Sciatic nerve (tissue), 2 donors: ENCODE data around the gene GMCL2. TPM values are rescaled to one million over a fixed set of nuclear protein-coding genes. Genes with fewer than 3 reads are reported as not detected.
A peak's percentile ranks its signal among the peaks of the same experiment; 100 is the strongest.
"Not testable (repeated sequence)": the region's sequence is repeated elsewhere in the genome, so short reads cannot be mapped to it uniquely, and the experiment has no call there.

Source experiments
- ATAC-seq: fragments of 200-7000 bp; cut with Tn5 transposase; one replicate; pipeline ENCODE4 v1.9.1; 2020; ENCODE audit warnings: mild to moderate bottlenecking, moderate library complexity
- DNase-seq: peaks from one replicate; pipeline ENCODE4 v3.0.0-alpha.2; 2020; ENCODE audit warnings: low spot score
- intact Hi-C: fragments of 100-400 bp; cut with DNase I; formaldehyde crosslinking; loops from one replicate; pipeline ENCODE4 v1.14.2; 2022
- total RNA-seq: library from RNA; stranded (reverse); fragmentation: NEBNext Ultra II Directional; extraction: Animal tissue kit (Norgen Biotek cat#: 25700); gene quantifications from one replicate; pipeline ENCODE4 v1.2.1, GENCODE V29; 2021
- donor health status: DM: no; HTN: no; CAD: no.
- donor health status: DM: no; HTN: no; CAD: no.

The GMCL2 gene
- not detected for total RNA-seq

DNA sequence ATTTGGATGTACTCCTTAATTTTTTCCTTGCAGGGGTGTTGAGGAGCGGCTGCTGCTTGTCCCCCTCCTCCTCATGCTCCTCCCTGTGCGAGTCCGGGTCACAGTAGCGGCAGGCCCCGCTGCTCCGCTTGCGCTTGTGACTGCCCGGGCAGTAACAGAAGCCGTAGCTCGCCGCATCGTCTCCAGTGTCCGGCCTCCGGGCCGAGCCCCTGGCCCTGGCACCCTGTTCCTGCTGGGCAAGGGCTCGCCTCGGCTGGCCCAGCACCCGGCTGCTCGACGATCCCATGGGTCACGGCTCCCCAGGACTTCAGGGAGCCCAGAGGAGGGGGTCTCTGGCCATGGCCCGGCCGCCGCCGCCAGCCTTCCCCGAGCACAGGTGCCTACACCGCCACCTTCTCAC is at the start of gene GMCL2:
Gene GMCL2 (minus strand): TSS at position 358 of the 400 bp plus-strand sequence. CDS start 72 bp downstream, at position 286.
- ATAC-seq: no peak
- intact Hi-C loops: no loop called here

GRCh38 chr5:178236679-178237078 is 49.5 kb upstream of the GMCL2 start:
- intact Hi-C loops: no loop called here
- ATAC-seq (peak; percentile 16), DNase-seq (no peak)

More for the DNA sequence above, at the start of gene GMCL2:
- DNase-seq: no peak

- intact Hi-C loops: no loop called here
- DNase-seq (no peak), ATAC-seq (no peak)
Measured at GRCh38 chr5:178236126-178236525, 49.0 kb upstream of the GMCL2 start.

DNA sequence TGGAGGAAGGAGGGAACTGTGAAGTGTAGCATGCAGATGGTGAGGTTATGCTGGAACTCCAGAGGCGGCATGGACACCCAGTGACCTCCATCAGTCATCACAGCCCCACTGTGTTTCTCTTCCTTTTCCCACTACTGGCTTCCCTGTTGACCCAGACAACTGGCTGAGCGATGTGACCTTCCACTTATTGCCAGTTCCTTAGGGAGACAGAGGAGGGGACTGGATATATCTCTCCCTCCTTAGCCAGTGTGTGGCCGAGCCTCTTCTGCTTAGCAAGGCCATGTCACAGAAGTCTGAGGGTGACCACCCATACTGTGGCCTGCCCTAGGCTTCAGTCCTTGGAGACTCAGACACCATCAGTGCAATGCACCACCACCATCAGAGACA is 48.4 kb upstream of the GMCL2 start:
- intact Hi-C loops: no loop called here
- no peak for ATAC-seq
- DNase-seq: no peak

DNA sequence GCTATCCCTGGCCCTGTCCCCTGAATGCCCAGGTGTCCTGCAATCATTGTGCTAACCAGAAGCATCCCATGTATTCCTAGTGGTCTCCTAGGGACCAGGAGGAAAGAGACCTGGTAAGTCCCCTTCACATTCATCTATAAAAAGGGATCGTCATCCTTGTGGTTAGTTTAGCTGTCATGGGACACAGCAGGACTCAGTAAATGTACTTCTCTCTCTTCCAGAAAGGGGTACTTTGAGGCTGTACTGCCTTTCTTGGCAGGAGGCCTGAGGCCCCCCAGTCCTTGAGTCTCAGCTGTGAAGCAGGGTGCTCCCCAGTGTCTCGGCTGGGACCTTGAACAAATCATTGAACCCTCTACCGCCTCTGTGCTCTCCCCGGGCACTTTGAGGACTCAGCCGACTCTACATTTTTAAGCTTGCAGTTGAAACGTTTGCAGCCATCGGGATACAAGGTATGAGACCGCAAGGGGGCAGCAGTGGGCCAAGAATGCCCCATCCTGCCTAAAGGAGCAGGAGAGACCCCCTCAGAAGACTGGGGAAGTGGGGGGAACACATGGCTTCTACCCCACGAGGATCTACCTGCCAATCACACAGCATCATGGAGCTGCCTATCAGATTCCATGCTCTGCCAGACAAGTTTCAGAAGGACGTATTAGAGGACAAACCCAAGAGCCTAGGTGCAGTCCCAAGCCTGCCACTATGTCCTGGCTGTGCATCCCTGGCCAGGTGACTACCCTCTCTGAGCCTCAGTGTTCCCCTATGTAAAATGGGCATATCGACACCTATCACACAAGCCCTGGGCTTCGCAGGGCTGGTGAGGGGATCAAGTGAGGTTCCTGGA is 47.8 kb upstream of the GMCL2 start:
- DNase-seq: peak; percentile 85
- intact Hi-C loops: no loop called here
- ATAC-seq: no peak

GRCh38 chr5:178234121-178234749 is 47.1 kb upstream of the GMCL2 start:
- no peak for DNase-seq
- intact Hi-C loops: no loop called here
- ATAC-seq: no peak

- intact Hi-C loops: no loop called here
- ATAC-seq: no peak
Measured at GRCh38 chr5:178232920-178233429, 45.8 kb upstream of the GMCL2 start.

GRCh38 chr5:178232124-178232919 is 45.2 kb upstream of the GMCL2 start, which contains the start of gene PHYKPL:
TSS of gene PHYKPL (minus strand) at chr5:178232802. CDS start at chr5:178232550, 252 bp downstream.
- intact Hi-C loops: no loop called here
- ATAC-seq (peak; percentile 71), DNase-seq (peak; percentile 81)

More at GRCh38 chr5:178232920-178233429, 45.8 kb upstream of the GMCL2 start:
- no peak for DNase-seq

DNA sequence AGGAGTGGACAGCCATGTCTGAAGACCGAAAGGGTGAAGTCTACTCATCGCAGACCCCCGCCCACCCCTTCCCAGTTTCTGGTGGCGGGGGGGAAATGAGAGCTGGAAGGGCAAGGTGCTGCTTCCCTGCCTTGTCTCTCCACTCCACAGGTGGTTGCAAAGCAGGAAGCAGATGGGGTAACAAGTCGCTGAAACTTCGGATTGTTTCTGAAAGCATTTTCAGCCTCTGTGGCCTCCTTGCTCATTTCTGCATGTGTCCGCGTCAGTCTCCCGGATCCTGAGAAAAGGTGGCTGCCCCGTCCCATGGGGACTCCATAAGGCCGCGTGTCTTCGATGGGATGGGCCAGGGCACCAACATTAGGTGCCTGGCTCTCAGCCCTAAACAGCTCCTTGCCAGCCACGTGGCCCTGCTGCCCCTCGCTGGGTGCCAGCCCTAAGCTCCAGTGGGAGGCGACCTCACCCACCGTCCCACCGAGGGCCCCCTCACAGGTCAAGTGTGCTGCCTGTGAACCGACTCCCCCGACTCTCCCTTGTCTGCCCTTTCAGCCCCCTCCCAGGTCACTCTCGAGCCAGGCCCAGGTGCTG is 44.5 kb upstream of the GMCL2 start:
- intact Hi-C loops: no loop called here
- no peak for DNase-seq
- peak; percentile 2 for ATAC-seq

- ATAC-seq: peak; percentile 43
- intact Hi-C loops: no loop called here
- DNase-seq: no peak
Measured at GRCh38 chr5:178230879-178231538, 43.8 kb upstream of the GMCL2 start.

DNA sequence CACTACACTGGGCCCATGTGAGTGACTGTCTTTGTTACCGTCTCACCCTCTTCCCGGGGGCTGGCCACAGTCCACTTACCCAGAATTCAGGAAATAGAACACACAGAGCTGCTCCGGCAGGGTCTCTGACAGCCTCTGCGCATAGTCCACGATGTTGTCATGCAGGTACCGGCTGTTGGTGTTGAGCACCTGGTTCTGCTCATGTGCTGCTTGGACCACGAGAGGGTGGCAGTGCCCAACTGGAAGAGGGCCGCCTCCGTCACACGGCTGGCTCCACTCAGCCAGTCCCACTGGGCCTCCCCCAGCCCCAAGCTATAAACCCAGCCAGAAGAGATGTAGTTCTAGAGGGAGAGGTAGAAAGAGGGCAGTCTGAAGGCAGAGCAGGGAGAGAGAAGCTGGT is 42.7 kb upstream of the GMCL2 start:
- DNase-seq (no peak), ATAC-seq (no peak)
- intact Hi-C loops: no loop called here

- DNase-seq, ATAC-seq, intact Hi-C loops: not testable (repeated sequence)
Measured at GRCh38 chr5:178229111-178229510, 41.9 kb upstream of the GMCL2 start.

GRCh38 chr5:178228609-178229008 is 41.4 kb upstream of the GMCL2 start:
- DNase-seq: no peak
- intact Hi-C loops: loop anchor here (1.0 kb wide), 1 partner anchor 35 kb away; no protein-coding TSS in a partner anchor
- ATAC-seq: no peak

DNA sequence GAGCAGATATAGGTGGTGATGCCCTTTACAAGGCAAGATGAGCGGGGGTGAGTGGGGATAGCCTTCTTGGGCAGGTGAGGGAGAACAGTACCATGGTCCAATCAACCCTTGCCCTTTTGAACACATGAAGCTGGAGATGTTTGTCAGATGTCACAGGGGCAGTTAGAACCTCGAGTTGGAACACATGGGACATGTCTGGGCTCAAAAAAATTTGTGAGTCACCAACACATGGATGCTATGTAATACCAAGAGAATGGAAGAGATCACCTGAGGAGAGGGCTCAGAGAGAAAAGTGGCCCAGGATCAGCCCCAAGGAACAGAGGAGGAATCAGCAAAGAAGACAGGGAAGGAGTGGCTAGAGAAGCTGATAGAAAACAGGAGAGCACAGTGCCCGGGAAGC is 40.8 kb upstream of the GMCL2 start:
- intact Hi-C loops: loop anchor here (1.0 kb wide), 1 partner anchor 35 kb away; no protein-coding TSS in a partner anchor
- no peak for ATAC-seq

DNA sequence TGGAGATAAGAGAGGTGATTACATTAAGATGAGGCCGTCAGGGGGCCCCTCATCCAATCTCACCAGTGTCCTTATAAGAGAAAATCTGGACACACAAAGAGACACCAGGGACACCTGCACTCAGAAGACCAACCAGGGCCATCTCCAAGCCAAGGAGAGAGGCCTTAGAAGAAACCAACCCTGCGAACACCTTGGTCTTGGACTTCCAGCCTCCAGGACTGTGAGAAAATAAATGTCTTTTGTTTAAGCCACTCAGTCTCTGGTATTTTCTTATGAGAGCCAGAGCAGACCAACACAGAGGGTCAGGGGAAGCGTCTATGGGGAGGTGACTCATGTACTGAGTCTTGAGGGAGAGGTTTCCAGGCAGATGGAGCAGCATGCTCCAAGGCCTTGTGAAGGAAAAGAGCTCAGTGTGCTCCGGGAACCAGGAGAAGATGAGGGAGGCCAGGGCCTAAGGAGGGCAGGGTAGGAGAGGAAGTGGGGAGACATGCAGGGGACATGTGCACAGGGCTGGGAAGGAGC is 40.0 kb upstream of the GMCL2 start:
- DNase-seq (no peak), ATAC-seq (no peak)
- intact Hi-C loops: no loop called here

More for the DNA sequence above, 40.8 kb upstream of the GMCL2 start:
- DNase-seq: no peak

DNA sequence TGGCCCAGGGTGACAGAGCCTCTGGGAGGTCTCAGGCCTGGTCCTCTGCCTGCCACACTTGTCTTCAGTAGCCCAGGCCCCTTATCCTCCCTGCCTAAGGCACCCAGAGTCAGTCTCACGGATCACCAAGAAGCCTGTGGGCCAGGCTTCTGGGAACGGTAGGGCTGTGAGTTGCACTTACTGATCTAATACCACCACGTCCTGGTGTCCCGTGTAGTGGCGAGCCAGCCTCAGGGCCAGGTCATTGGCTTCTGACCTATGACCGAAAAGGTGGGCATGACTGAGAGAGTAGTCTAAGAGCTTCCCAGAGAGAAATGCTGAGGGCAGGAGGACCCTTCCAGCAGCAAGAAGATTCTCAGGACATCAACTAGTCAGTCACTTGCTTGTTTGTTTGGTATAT is 38.0 kb upstream of the GMCL2 start:
- no peak for DNase-seq
- intact Hi-C loops: no loop called here
- ATAC-seq: no peak

DNA sequence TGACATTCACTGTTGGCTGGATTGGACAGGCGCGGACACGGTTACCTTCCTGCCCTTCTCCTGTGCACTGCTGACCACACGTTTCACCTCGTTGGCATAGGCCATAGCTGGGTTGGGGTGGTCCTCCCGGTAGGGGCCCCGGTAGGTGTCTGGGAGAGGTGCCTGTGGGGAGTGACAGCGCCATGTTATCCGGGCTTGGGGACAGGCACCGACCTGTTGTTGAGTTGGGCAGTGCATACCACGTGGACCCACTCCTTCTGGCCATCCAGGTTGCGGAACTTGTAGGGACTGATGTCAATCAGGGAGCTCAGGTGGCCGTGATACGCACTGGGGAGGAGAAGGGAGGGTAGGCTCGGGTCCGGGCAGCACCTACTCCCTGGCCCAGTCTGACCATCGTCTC is 37.2 kb upstream of the GMCL2 start:
- ATAC-seq (no peak), DNase-seq (no peak)
- intact Hi-C loops: no loop called here

DNA sequence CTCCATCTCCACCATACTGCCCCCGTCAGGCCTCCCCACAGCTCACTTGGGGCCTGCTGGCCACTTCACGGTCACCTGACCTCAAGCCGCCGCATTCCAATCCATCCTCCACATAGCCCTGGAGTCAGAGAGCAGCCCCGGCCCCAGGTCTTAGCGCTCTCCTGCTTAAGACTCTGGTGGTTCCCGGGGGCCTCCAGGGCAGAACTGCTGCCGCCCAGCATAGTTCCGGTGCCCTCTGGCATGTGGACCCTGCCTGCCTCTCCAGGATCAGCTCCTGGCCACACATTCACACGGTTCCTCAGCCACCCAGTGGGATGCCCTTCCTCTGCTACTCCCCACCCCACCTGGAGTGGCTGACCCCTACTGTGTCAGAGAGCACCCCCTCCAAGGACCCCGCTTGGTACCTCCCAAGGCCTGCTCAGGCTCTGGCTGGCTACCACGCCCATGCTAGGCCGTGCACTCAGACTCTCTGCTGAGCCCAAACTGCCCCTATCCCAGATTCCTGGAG is 36.7 kb upstream of the GMCL2 start:
- DNase-seq: no peak
- peak; percentile 9 for ATAC-seq
- intact Hi-C loops: no loop called here
